NT2/D1 (cell line): ENCODE measurements around the gene OR9Q1.
"Not testable (repeated sequence)": the region's sequence is repeated elsewhere in the genome, so short reads cannot be mapped to it uniquely, and the experiment has no call there.

Experiments used
- DNase-seq: peaks from one replicate; pipeline ENCODE4 v3.0.0-alpha.2; 2011; ENCODE audit warnings: low read depth, low spot score
- H3K27me3 ChIP-seq: 2 replicates; pipeline ENCODE4 v1.6.0; 2011; ENCODE audit warnings: mild to moderate bottlenecking; ENCODE audit not compliant: insufficient read length, insufficient read depth
- H3K36me3 ChIP-seq: 2 replicates; pipeline ENCODE4 v1.6.1; 2011; ENCODE audit warnings: mild to moderate bottlenecking, low read length, mixed read lengths; ENCODE audit not compliant: insufficient read depth, insufficient read length
- H3K4me1 ChIP-seq: 2 replicates; pipeline ENCODE4 v1.5.1; 2011; ENCODE audit not compliant: insufficient read depth, insufficient read length
- H3K4me3 ChIP-seq: 2 replicates; pipeline ENCODE4 v1.5.1; 2011; ENCODE audit warnings: low read depth; ENCODE audit not compliant: insufficient read length
- H3K9ac ChIP-seq: 2 replicates; pipeline ENCODE4 v1.6.0; 2011; ENCODE audit warnings: low read depth; ENCODE audit not compliant: insufficient read length
- H3K9me3 ChIP-seq: 2 replicates; pipeline ENCODE4 v1.5.1; 2011; ENCODE audit warnings: mild to moderate bottlenecking, low read length; ENCODE audit not compliant: insufficient read depth
- SUZ12 ChIP-seq: IDR thresholded peaks from 2 replicates; pipeline ENCODE4 v1.6.1; 2011; ENCODE audit not compliant: insufficient read length, insufficient read depth; ENCODE audit errors: extremely low read depth
- YY1 ChIP-seq: IDR thresholded peaks from 2 replicates; pipeline ENCODE4 v1.6.1; 2011; ENCODE audit not compliant: insufficient read length, insufficient read depth
- ZNF274 ChIP-seq: IDR thresholded peaks from 2 replicates; pipeline ENCODE4 v1.6.1; 2011; ENCODE audit warnings: mild to moderate bottlenecking, low read depth, low read length

The OR9Q1 gene

GRCh38 chr11:57980201-57980600 lies 43.5 kb upstream of the OR9Q1 start:
- Histone ChIP-seq H3K36me3 (no peaks in the 10 kb centered on the region), H3K9ac (no peak overlapping the region), H3K27me3 (no peaks in the 10 kb centered on the region), H3K4me1 (no peaks in the 10 kb centered on the region), H3K9me3 (no peaks in the 10 kb centered on the region), H3K4me3 (no peak overlapping the region)
- TF ChIP-seq YY1 (no peak), ZNF274 (no peak), SUZ12 (no peak)
- DNase-seq, result no peak

GRCh38 chr11:57981536-57981935 lies 42.1 kb upstream of the OR9Q1 start:
- Histone ChIP-seq H3K4me3 (no peak overlapping the region), H3K9ac (no peak overlapping the region), H3K27me3 (no peaks in the 10 kb centered on the region), H3K4me1 (no peaks in the 10 kb centered on the region), H3K36me3 (no peaks in the 10 kb centered on the region), H3K9me3 (no peaks in the 10 kb centered on the region)
- DNase-seq, result no peak
- no peak for TF ChIP-seq ZNF274
- no peak for TF ChIP-seq SUZ12
- no peak for TF ChIP-seq YY1

GRCh38 chr11:57982776-57983175 lies 40.9 kb upstream of the OR9Q1 start:
- H3K4me1 ChIP-seq, result no peaks in the 10 kb centered on the region
- H3K36me3 ChIP-seq, result no peaks in the 10 kb centered on the region
- H3K9ac ChIP-seq, result no peak overlapping the region
- H3K9me3 ChIP-seq, result no peaks in the 10 kb centered on the region
- TF ChIP-seq ZNF274 (no peak), YY1 (no peak), SUZ12 (no peak)
- H3K4me3 ChIP-seq, result no peak overlapping the region
- H3K27me3 ChIP-seq, result no peaks in the 10 kb centered on the region
- DNase-seq, result no peak

GRCh38 chr11:57983191-57983590 lies 40.5 kb upstream of the OR9Q1 start:
- Histone ChIP-seq H3K9ac (no peak overlapping the region), H3K4me1 (no peaks in the 10 kb centered on the region), H3K36me3 (no peaks in the 10 kb centered on the region), H3K27me3 (no peaks in the 10 kb centered on the region), H3K4me3 (no peak overlapping the region), H3K9me3 (no peaks in the 10 kb centered on the region)
- TF ChIP-seq YY1, result no peak
- no peak for TF ChIP-seq SUZ12
- no peak for TF ChIP-seq ZNF274
- DNase-seq, result no peak

- DNase-seq, H3K36me3 ChIP-seq, H3K4me3 ChIP-seq, H3K4me1 ChIP-seq, H3K27me3 ChIP-seq, H3K9ac ChIP-seq, H3K9me3 ChIP-seq: not testable (repeated sequence)
Measured at GRCh38 chr11:57999523-57999922, 24.2 kb upstream of the OR9Q1 start.

GRCh38 chr11:58000021-58000420 lies 23.7 kb upstream of the OR9Q1 start:
- H3K4me1 ChIP-seq, result not testable (repeated sequence)

GRCh38 chr11:58000699-58001098 lies 23.0 kb upstream of the OR9Q1 start:
- Histone ChIP-seq H3K9me3 (no peaks in the 10 kb centered on the region), H3K36me3 (no peaks in the 10 kb centered on the region), H3K4me1 (no peaks in the 10 kb centered on the region), H3K27me3 (no peaks in the 10 kb centered on the region), H3K9ac (no peak overlapping the region), H3K4me3 (no peak overlapping the region)
- no peak for DNase-seq
- TF ChIP-seq SUZ12, result no peak
- TF ChIP-seq YY1, result no peak
- no peak for TF ChIP-seq ZNF274

More at GRCh38 chr11:58000021-58000420, 23.7 kb upstream of the OR9Q1 start:
- not testable (repeated sequence) for H3K4me3 ChIP-seq, H3K27me3 ChIP-seq, DNase-seq, H3K9ac ChIP-seq, H3K9me3 ChIP-seq, H3K36me3 ChIP-seq

GRCh38 chr11:58003036-58003435 lies 20.6 kb upstream of the OR9Q1 start:
- H3K4me1 ChIP-seq, result no peaks in the 10 kb centered on the region
- no peak overlapping the region for H3K9ac ChIP-seq
- H3K9me3 ChIP-seq, result no peaks in the 10 kb centered on the region
- H3K27me3 ChIP-seq, result no peaks in the 10 kb centered on the region
- no peak overlapping the region for H3K4me3 ChIP-seq
- DNase-seq, result no peak
- no peaks in the 10 kb centered on the region for H3K36me3 ChIP-seq
- TF ChIP-seq SUZ12 (no peak), YY1 (no peak), ZNF274 (no peak)
